B cell (primary cell): ENCODE data around the gene ERBB3. TPM values are rescaled to one million over a fixed set of nuclear protein-coding genes. Genes with fewer than 3 reads are reported as not detected.

Source experiments
- ATAC-seq: fragments of 200-7000 bp; cut with Tn5 transposase; one replicate; pipeline ENCODE4 v1.10.0; 2021; ENCODE audit warnings: low read depth, mild to moderate bottlenecking, moderate number of reproducible peaks, moderate library complexity
- CTCF ChIA-PET: fragments of 350-600 bp; sonication (Branson Sonifier 250); formaldehyde crosslinking; loops from one replicate; lab custom pipeline; 2021; ENCODE audit warnings: antibody characterized with exemption, inconsistent platforms; lab: Charles Lee
- POLR2A ChIA-PET: fragments of 350-600 bp; sonication (Branson Sonifier 250); formaldehyde crosslinking; loops from one replicate; lab custom pipeline; 2021; ENCODE audit warnings: antibody characterized with exemption; lab: Charles Lee
- DNase-seq: peaks from one replicate; pipeline ENCODE4 v3.0.0; 2013
- H2AFZ ChIP-seq: 2 replicates; pipeline ENCODE4 v1.6.1; 2012; ENCODE audit warnings: mild to moderate bottlenecking, low read depth, low read length; ENCODE audit not compliant: insufficient read depth, poor library complexity, severe bottlenecking
- H3K27ac ChIP-seq, 2 donors: 1 replicate in 1 of 2; 2 replicates in 1 of 2; pipeline ENCODE4 v1.5.1; 2012 to 2013; ENCODE audit warnings: low read length in 2 of 2, mild to moderate bottlenecking in 2 of 2, moderate library complexity in 1 of 2
- H3K27me3 ChIP-seq, 4 experiments: fragments of 200-600 bp in 1 of 4; sonication (generic) in 1 of 4; replicated peaks in 1 of 4; 1 replicate in 2 of 4; 2 replicates in 2 of 4; pipeline versions ENCODE4 v1.6.1 to v1.7.0; 2013 to 2016; ENCODE audit warnings: low read length in 3 of 4, mild to moderate bottlenecking in 2 of 4, mixed read lengths in 1 of 4, moderate library complexity in 1 of 4; ENCODE audit not compliant: insufficient read depth in 4 of 4, control insufficient read depth in 3 of 4; ENCODE audit errors: control extremely low read depth in 1 of 4
- H3K36me3 ChIP-seq, 2 experiments: replicated peaks in 1 of 2; 1 replicate in 1 of 2; 2 replicates in 1 of 2; pipeline versions ENCODE4 v1.6.1 to v1.7.1; 2013; ENCODE audit warnings: low read length in 1 of 2; ENCODE audit not compliant: insufficient read depth in 2 of 2, control insufficient read depth in 1 of 2; ENCODE audit errors: control extremely low read depth in 1 of 2, extremely low read depth in 1 of 2
- H3K4me1 ChIP-seq, 2 donors: fragments of 200-600 bp in 1 of 2; sonication (generic) in 1 of 2; 1 replicate in 1 of 2; 2 replicates in 1 of 2; pipeline versions ENCODE4 v1.5.1 to v1.6.1; 2013 to 2017; ENCODE audit warnings: low read length in 2 of 2; ENCODE audit not compliant: control insufficient read depth in 2 of 2, insufficient read depth in 2 of 2
- H3K4me2 ChIP-seq: replicated peaks from 2 replicates; pipeline ENCODE3; 2012; ENCODE audit warnings: mild to moderate bottlenecking, low read depth, low read length; ENCODE audit not compliant: poor library complexity, severe bottlenecking
- H3K4me3 ChIP-seq, 5 experiments: fragments of 200-600 bp in 1 of 5; sonication (generic) in 1 of 5; 1 replicate in 3 of 5; 2 replicates in 2 of 5; pipeline versions ENCODE4 v1.5.1 to v1.7.0; 2011 to 2016; ENCODE audit warnings: low read length in 4 of 5, mild to moderate bottlenecking in 4 of 5, low read depth in 2 of 5, control low read depth in 1 of 5, moderate library complexity in 1 of 5; ENCODE audit not compliant: insufficient read depth in 1 of 5; ENCODE audit errors: control extremely low read depth in 1 of 5, extremely low read depth in 1 of 5
- H3K79me2 ChIP-seq: fragments of 200-600 bp; sonication (generic); one replicate; pipeline ENCODE4 v1.6.0; 2016; ENCODE audit warnings: low read length; ENCODE audit not compliant: control insufficient read depth, insufficient read depth
- H3K9ac ChIP-seq: fragments of 200-600 bp; sonication (generic); 2 replicates; pipeline ENCODE4 v1.6.1; 2017; ENCODE audit warnings: mild to moderate bottlenecking, low read length, moderate library complexity
- H3K9me3 ChIP-seq, 3 donors: one replicate each; pipeline versions ENCODE4 v1.6.1 to v1.7.1; 2013; ENCODE audit warnings: low read length in 2 of 3; ENCODE audit not compliant: control insufficient read depth in 2 of 3, insufficient read depth in 1 of 3; ENCODE audit errors: control extremely low read depth in 1 of 3
- H4K20me1 ChIP-seq: 2 replicates; pipeline ENCODE4 v1.6.0; 2012; ENCODE audit warnings: mild to moderate bottlenecking, low read length; ENCODE audit not compliant: insufficient read depth, control insufficient read depth, poor library complexity, severe bottlenecking
- H3K27ac Mint-ChIP-seq: one replicate; pipeline ENCODE4 v1.8.0; 2021; ENCODE audit warnings: mixed read lengths
- H3K27me3 Mint-ChIP-seq: one replicate; pipeline ENCODE4 v1.8.0; 2021; ENCODE audit warnings: mixed read lengths
- H3K4me1 Mint-ChIP-seq: one replicate; pipeline ENCODE4 v1.8.0; 2021; ENCODE audit warnings: mixed read lengths
- H3K4me3 Mint-ChIP-seq: one replicate; pipeline ENCODE4 v1.8.0; 2021; ENCODE audit warnings: mixed read lengths
- H3K9me3 Mint-ChIP-seq: one replicate; pipeline ENCODE4 v1.8.0; 2022; ENCODE audit warnings: mixed read lengths; ENCODE audit not compliant: insufficient read depth
- CTCF ChIP-seq: fragments of 200-600 bp; IDR thresholded peaks from one replicate; pipeline ENCODE4 v1.8.0; 2022; ENCODE audit warnings: antibody characterized with exemption, mild to moderate bottlenecking
- EZH2 ChIP-seq: IDR thresholded peaks from 2 replicates; pipeline ENCODE4 v1.6.1; 2012; ENCODE audit warnings: borderline replicate concordance, low read depth, mild to moderate bottlenecking, moderate library complexity, low read length; ENCODE audit not compliant: insufficient read depth, poor library complexity, severe bottlenecking
- WGBS: methylation state at CpG from one replicate; pipeline ENCODE4 v1.1.5; 2013; ENCODE audit warnings: missing lambda C conversion rate; ENCODE audit not compliant: insufficient coverage; 5-methylcytosine and 5-hydroxymethylcytosine counted together
- intact Hi-C: fragments of 100-400 bp; cut with micrococcal nuclease; formaldehyde crosslinking; loops from one replicate; pipeline ENCODE4 v1.10.0; 2022
- polyA plus RNA-seq: library from polyadenylated mRNA; depleted of rRNA; stranded (reverse); fragments of >200 nt; gene quantifications from 2 replicates; pipeline ENCODE4 v1.2.3, GENCODE V29; 2012
- total RNA-seq, 2 donors: library from RNA; stranded (reverse); fragments of 120-200 nt in 1 of 2; gene quantifications; 1 replicate in 1 of 2; 2 replicates in 1 of 2; pipeline versions ENCODE4 v1.2.3 to v1.2.4, GENCODE V29; 2013 to 2022

ERBB3 gene
- total and polyA plus RNA-seq, 2 donors (not counting 1 experiment from before 2014, with no cell fraction given) = 0.10 TPM; not detected in 1

DNA sequence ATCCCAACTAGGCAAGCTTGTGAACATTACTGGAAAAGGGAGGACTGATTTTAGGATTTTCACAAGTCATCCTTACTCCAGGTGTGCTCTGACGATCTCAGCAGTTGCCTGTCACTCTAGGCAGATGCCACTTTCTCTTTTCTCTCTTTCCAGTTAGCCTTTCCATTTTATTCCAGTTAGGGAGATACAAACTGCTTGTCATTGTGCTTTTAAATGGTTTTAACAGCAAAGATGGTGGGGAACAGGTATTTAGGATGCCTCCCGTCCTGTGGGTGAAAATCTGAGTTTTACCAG is 25.6 kb downstream of the ERBB3 start:
- peak overlapping the region; percentile 92 for H3K27ac Mint-ChIP-seq
- Histone ChIP-seq H4K20me1 (no peaks in the 10 kb centered on the region), H2AFZ (no peak overlapping the region), H3K27ac (peak overlapping the region in 1 of 2 donors; percentile 67), H3K27me3 (no peaks in the 10 kb centered on the region), H3K9ac (peak overlapping the region; percentile 83), H3K9me3 (no peaks in the 10 kb centered on the region), H3K4me1 (peaks cover 18 to 23% of the 10 kb centered on the region in 2 donors), H3K4me3 (peak overlapping the region in 4 of 5 experiments; percentile 79 to 93 (median 89)), H3K36me3 (peaks cover 0 to 38% of the 10 kb centered on the region in 2 experiments), H3K79me2 (peaks cover 27% of the 10 kb centered on the region), H3K4me2 (peak overlapping the region; percentile 83)
- ChIA-PET POLR2A (interaction anchor here (2.0 to 2.5 kb wide), 2 partner anchors 11 to 131 kb away, joined by 5 to 42 read pairs; partner anchors contain the start of genes RAB5B, RPL41 and ZC3H10), CTCF (interaction anchor here (3.0 to 3.7 kb wide), 2 partner anchors 11 to 84 kb away, joined by 11 to 34 read pairs; partner anchors contain the start of genes RPL41, SMARCC2 and ZC3H10)
- WGBS = 0% methylated on average over 1 of the region's 2 CpGs
- ATAC-seq (no peak), DNase-seq (no peak)
- intact Hi-C loops = no loop called here
- H3K27me3 Mint-ChIP-seq = no peaks in the 10 kb centered on the region
- peaks cover 38% of the 10 kb centered on the region for H3K4me1 Mint-ChIP-seq
- no peaks in the 10 kb centered on the region for H3K9me3 Mint-ChIP-seq
- H3K4me3 Mint-ChIP-seq = peak overlapping the region; percentile 100
- TF ChIP-seq CTCF (no peak), EZH2 (no peak)

DNA sequence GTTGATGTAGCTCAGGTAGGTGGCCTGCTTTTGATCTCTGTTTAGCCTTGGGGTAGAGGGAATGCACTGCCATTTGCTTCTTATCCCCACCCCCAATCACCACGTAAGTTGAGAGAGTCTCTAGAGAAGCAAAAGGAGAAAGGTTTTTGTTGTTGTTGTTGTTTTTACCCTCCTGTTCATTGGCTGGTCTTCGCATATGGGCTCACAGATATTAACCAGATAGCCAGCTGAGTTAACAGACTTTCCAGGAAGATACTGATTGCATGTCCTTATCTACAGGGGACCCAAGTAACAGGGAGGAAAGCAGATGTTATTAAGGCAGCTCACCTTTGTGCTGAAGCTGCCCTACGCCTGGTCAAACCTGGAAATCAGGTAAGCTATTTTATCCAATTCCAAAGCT is 27.3 kb downstream of the ERBB3 start:
- peaks cover 0 to 52% of the 10 kb centered on the region in 2 experiments for H3K36me3 ChIP-seq
- H3K27ac ChIP-seq = no peak overlapping the region
- no peaks in the 10 kb centered on the region for H4K20me1 ChIP-seq
- intact Hi-C loops = no loop called here
- peaks cover 27% of the 10 kb centered on the region for H3K79me2 ChIP-seq
- no peak overlapping the region for H3K9ac ChIP-seq
- H3K9me3 ChIP-seq = no peaks in the 10 kb centered on the region
- Mint-ChIP-seq H3K9me3 (no peaks in the 10 kb centered on the region), H3K4me3 (no peak overlapping the region), H3K27ac (no peak overlapping the region), H3K4me1 (peaks cover 38% of the 10 kb centered on the region), H3K27me3 (no peaks in the 10 kb centered on the region)
- H3K4me2 ChIP-seq = no peak overlapping the region
- H3K27me3 ChIP-seq = no peaks in the 10 kb centered on the region
- H3K4me3 ChIP-seq = no peak overlapping the region
- 95% methylated on average over 2 of the region's 3 CpGs for WGBS
- CTCF ChIA-PET = interaction anchor here (1.2 to 2.8 kb wide), 2 partner anchors 11 to 82 kb away, joined by 4 to 11 read pairs; partner anchors contain the start of genes SMARCC2 and ZC3H10
- TF ChIP-seq EZH2 (no peak), CTCF (no peak)
- DNase-seq = no peak
- peaks cover 18 to 23% of the 10 kb centered on the region in 2 donors for H3K4me1 ChIP-seq
- ATAC-seq = no peak
- no peak overlapping the region for H2AFZ ChIP-seq
- POLR2A ChIA-PET = interaction anchor here (0.6 to 1.9 kb wide), 3 partner anchors 9 to 54 kb away, joined by 3 to 9 read pairs (median 4); partner anchors contain the start of genes MYL6B and RPL41
